HK-2 (cell line): Measurements from ENCODE around the gene CORO2A.
A peak's percentile ranks its signal among the peaks of the same experiment; 100 is the strongest.

ENCODE experiments used
- DNase-seq: peaks from one replicate; pipeline ENCODE4 v3.0.0-alpha.2; 2018; ENCODE audit not compliant: unreplicated experiment

CORO2A gene

DNA sequence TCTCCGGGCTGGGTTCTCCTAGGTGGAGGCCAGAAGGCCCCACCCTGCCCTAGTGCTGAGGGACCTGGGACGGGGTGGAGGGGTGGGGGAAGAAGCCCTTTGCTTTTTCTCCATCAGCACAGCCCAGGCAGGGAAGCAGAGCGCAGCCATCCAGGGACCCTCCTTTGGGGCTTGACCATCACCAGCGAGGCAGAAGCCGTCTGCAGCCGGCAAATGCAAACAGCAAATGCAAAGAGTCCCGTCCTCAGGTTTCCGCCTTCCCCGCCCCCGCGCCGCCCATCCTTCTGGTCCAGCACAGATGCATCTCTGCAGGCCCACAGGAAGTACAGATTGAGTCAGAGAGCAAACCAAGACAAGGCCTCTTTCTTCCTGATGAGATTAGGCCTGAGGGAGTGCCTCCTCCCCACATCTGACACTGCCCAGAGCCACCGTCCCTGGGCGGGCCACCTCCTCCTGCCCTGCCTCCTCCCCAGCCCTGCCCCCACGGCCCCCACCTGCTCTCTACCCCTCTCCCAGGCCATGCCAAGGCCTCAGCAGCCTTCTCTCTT is 23.4 kb downstream of the CORO2A start:
- DNase-seq, result no peak

DNA sequence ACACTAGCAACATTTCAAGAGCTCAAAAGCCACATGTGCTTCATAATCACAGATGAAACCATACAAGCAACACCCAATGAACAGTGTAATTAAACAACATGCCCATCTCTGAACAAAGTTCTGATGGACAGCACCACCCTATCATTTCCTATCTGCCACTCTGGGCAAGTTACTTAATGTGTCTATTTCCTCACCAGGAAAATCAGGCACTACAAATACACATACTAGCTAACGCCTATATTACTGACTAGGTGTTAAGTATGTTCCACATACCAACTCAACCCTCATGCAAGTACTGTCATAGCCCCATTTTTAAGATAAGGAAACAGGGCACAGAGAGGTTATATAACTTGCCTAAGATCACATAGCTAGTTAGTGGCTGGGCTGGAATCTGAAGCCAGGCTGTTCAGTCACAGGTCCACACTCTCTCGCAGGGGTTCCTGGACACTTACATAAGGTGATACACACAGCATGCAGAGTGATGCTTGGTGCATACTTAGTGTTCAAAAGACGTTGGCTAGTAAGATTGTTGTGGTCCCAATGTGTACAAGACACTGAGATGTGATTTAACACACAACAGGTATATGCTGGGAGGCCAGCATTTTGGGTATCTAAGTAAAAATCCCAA is 24.2 kb downstream of the CORO2A start:
- no peak for DNase-seq

DNA sequence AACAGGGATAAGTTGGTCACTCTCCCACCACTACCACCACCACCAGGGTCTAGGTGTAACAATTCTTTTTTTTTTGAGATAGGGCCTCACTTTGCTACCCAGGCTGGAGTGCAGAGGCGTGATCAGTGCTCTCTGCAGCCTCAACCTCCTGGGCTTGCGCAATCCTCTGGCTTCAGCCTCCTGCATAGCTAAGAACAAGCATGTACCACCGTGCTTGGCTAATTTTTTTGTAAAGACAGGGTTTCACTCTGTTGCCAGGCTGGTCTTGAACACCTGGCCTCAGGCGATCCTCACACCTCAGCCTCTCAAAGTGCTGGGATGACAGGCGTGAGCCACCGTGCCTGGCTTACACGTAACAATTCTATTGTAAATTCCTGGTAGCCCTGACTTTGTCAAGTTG is 27.5 kb downstream of the CORO2A start:
- no peak for DNase-seq

DNA sequence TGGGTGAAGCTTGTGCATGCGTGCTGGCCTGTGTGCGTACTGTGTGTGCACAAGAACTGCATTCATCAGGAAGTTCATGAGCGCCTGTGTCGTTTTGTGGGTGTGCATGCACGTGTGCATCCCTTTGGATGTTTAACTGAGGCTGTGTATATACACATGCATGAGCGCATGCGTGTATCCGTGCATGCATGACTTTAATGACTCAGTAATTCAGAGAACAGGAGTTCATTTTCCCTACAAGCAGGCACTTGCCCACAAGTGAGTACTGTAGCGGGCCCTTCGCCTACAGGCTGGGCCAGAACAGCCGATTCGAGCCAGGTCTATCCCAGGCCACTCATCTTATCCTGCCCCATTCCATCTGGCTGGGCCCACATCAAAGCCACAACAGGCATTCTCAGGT is 29.8 kb downstream of the CORO2A start:
- DNase-seq, result no peak

DNA sequence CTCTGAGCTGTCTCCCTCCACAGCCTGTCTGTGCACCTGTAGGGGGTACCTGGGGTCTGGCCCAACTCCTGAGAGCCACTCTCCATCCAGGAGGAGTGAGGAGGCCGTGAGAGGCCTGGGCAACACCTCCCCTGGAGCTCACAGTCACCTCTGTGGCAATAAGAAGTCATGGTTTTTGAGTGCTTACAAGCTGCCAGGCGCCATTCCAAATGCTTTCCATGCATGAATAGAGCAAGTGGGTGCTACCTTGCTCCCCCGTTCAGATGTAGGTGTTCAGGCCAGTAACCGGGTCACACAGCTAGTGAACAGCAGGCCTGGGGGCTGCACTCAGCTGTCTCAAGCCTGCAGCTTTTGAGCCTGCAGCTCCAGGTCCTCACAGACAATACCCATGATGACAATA is 30.6 kb downstream of the CORO2A start:
- no peak for DNase-seq

DNA sequence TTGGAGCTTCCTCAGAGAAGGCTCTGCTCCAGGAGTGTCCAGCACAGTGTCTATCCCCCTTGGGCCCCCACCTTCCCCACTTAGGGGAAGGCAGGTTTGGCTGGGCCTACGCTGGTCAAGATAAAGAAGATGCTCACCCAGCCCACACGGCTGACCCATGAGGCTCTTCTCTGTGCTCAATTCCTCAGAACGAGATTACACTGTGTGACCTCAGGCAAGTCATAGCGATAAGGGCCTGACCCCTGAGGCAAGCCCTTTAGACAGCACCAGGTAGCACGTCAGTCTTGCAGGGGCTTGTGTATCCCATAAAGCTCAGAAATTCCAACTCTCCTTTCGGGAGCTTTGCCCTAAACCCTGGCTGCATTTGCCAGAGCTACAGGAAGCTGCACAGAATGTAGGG is 32.6 kb downstream of the CORO2A start:
- no peak for DNase-seq

DNA sequence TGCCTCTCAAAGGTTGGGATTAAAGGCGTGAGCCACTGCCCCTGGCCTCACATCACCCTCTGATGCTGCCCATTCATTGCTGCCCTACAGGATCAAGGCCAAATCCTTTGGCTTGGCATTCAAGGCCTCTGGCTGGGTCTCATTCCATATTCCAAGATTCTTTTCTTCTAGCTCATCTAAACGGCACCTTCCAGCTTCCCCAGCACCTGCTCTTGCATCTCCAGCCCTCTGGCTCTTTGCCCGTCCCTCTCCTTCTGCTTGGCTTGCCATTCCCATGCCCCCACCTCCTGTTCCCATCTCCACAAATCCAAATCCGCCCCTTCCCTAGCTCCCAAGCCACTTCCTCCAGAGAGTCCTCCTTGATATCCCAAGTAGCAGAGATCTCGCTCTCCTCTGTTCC is 33.1 kb downstream of the CORO2A start:
- no peak for DNase-seq

DNA sequence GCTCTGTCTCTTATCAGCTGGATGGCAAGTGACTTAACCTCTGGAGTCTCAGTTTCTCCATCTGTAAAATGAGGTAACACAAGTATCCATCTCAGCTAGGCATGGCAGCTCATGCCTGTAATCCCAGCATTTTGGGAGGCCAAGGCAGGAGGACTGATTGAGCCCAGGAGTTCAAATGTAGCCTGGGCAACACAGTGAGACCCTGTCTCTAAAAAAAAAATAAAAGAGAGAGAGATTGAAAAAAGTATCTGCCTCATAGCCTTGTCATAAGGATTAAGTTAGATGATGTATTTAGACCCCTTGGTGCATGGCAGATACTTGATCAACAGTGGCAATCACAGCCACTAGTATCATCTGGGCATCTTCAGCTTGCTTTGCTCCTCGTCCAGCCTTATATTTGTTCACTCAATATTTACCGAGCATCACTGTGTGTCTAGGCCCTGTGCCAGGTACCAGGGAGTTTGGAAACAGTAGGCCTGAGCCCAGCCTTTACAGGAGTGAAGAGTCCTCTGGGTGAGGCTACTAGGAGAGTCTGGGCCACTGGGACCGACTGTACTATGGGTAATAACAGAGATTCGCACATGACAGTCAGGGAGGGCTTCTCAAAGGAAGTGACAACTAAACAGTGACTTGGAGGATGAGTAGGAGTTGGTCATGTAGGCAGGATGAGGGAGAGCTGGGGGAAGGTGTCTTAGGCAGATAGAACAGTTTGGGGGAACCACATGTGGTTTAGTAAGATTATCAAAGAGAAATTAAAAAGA is 34.2 kb downstream of the CORO2A start:
- DNase-seq, result no peak

DNA sequence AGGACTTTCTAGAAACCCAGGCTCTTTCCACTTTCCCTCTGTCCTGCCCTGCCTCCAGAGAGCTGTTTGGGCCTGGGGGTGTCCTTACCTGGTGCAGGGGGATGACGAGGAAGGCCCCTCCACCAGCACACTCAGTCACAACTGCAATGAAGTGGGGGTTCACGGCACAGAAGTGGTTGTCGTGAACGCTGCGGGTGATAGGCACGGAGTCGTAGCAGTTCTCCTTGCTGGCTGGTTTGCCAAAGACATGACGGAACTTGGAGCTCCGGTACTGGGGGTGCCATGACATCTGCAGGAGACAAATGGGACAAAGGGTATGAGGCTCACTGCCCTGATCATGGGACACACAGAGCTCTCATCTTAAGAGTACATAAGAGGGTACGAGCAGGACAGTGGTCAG is 35.1 kb downstream of the CORO2A start:
- DNase-seq, result no peak

DNA sequence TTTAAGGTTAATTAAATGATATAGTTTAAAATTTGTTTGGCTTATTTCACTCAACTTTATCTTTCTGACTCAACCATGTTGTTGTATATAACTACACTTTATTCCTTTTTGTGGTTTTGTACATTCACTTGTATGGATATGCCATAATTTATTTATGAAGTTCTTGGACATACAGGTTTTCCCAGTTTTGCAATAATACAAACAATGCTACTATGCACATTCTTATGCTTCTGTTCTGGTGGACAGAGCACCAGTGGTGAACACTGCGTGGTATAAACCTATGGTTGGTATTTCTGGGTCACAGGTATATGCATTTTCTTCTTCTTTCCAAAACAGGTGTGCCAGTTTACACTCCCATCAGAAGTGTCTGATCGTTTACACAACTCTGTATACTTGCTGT is 37.8 kb downstream of the CORO2A start:
- no peak for DNase-seq

DNA sequence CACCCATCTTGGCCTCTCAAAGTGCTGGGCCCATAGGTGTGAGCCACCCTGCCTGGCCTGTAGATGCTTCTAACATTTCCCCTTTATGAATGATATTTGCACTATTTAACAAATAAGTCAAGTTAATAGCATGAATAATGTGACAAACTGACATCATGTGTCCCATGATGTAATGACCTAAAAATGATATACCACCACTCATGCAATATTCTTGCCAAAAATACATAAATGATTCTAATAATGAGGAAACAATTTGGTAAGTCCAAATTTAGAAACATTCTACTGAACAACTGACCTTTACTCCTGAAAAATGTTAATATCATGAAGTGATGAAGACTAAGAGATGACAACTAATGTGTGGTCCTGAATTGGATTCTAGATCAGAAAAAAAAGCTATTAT is 39.9 kb downstream of the CORO2A start:
- DNase-seq, result no peak

DNA sequence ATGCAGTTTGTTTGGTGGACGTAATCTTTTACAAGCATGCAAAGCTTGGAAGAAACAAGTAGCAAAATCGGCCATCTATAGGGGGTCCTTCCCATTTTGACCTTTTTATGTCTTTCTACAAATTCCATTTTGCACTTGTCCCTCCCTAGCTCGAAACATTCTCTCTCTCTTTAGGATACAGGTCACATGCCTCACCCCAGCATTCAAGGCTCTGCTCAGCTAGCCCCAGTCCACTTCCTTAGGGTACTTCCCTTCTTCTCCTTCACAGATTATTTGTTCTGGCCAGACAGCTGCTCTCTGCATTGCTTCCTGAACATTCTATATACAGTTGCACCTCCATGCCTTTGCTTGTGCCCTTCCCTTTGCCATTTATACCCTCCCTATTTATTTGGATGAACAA is 41.7 kb downstream of the CORO2A start:
- DNase-seq, result no peak

DNA sequence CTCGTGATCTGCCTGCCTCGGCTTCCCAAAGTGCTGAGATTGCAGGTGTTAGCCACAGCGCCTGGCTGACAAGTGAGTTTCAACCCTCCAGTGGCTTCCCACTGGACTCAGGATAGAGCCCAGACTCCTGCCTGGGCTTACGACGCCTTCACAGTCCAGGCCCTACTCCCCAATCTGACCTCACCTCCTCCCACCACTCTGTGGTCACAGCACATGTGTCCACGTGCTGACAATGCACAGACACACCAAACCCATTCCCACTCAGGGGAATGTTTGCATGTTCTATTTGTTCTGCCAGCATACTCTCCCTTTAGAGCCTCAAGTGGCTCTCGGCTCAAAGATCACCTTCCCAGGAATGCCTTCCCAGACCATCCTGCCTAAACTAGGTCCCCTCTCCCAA is 42.3 kb downstream of the CORO2A start:
- DNase-seq, result no peak

DNA sequence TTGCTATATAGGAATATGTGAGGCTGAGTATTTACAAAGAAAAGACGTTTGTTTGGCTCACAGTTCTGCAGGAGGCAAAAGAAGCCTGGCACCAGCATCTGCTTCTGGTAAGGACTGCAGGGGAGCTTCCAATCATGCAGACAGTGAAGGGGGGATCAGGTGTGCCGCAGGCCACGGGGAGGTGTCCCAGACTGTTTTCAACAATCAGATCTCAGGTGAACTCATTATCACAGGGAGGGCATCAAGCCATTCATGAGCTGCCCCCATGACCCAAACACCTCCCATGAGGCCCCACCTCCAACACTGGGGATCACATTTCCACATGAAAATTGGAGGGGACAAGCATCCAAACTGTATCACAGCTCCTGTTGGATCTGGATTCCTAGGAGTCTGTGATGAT is 43.0 kb downstream of the CORO2A start:
- no peak for DNase-seq

DNA sequence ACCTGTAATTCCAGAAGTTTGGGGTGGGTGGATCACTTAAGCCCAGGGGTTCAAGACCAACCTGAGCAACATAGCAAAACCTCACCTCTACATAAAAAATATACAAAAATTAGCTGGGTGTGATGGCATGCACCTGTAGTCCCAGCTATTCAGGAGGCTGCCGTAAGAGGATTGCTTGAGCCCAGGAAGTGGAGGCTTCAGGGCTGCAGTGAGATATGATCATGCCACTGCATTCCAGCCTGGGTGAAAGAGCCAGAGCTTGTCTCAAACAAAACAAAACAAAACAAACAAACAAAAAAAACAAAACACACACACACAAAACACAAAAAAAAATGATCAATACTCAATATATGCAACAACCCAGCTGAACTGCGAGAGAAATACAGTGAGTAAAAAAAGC is 44.0 kb downstream of the CORO2A start:
- no peak for DNase-seq

DNA sequence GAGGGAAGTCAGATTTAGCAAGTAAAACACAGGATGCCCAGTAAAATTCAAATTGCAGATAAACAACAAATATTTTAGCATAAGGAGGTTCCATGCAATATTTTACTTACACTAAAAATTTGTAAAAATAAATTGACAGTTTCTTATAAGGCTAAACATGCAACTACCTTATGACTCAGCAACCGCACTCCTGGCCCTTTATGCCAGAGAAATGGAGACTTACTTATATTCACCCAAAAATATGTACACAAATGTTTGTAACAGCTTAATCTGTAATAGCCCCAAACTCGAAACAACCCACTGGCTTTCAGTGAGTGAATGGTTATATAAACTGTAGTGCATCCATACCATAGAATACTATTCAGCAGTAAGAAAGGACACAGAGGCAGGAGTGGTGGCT is 44.9 kb downstream of the CORO2A start:
- DNase-seq, result no peak

DNA sequence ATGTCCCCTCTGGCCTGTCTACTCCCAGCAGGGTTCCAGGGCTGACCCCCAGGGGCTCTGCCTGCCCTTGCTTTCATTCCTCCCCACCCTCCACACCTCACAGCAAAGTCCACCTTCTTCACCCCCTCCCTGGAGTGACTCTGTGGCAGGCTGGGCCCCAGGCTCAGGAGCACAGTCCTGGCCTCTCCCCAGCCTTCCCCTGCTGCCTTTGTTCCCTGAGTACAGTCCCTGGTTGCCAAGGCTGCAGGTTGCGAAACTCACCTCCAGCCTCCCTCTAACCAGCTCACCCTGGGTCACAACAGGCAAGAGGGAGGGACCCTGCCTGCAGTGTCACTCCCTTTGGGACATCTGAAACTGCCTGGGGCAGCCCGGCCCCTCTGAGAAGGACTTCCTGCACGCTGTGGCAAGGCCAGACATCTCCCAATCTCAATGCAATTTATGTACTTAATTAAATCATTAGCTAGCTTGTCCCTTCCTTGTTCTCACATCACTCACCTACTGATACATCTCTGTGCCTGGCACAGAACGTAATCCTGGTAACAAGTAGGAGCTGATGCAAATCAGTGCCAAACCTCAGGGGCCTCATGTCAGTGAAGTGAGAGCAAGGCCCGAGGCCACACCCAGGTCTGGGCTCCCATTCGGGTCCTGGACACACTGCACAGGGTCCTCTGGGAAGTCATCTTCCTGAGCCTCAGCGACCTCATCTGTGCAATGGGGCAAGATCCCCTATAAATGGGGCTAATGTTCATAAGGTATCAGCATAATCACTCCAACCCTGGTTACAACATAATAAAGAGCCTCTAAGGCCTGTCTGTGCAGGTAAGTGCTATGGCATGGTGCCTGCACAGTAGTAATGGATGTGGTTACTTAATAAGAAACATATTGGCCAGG is 46.1 kb downstream of the CORO2A start:
- DNase-seq, result peak; percentile 33

DNA sequence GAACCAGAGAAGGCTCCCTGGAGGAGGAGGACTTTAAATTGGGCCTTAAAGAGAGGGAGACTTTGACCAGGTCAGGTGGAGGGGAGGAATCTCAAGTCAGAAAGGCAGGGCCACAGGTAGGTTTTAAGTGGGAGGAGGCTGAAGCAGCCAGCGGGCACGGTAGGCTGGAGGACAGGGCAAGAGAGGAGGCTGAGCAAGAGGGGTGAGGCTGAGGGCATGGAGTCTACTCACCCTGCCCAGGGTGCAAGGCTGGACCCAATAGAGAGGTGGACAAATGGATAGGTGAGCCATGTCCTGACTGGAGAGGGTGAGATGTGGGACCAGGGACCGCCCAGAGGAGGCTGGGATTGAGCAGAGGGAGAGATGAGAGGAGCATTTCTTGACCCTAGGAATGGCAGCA is 47.8 kb downstream of the CORO2A start:
- DNase-seq, result no peak

DNA sequence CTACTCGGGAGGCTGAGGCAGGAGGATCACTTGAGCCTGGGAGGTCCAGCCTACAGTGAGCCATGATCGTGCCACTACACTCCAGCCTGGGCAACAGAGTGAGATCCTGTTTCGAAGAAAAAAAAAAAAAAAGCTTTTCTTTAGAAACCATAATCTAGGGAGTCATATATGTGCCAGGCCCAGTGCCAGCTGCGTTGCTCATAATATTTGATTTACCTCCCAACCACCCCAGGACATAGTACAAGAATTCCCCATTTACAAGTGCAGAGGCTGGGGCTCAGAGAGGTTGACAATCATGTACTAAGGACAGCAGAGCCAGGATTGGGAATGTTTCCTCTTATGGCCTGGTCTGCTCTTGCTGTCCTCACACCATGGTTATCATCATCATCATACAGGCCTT is 48.4 kb downstream of the CORO2A start:
- DNase-seq, result no peak

DNA sequence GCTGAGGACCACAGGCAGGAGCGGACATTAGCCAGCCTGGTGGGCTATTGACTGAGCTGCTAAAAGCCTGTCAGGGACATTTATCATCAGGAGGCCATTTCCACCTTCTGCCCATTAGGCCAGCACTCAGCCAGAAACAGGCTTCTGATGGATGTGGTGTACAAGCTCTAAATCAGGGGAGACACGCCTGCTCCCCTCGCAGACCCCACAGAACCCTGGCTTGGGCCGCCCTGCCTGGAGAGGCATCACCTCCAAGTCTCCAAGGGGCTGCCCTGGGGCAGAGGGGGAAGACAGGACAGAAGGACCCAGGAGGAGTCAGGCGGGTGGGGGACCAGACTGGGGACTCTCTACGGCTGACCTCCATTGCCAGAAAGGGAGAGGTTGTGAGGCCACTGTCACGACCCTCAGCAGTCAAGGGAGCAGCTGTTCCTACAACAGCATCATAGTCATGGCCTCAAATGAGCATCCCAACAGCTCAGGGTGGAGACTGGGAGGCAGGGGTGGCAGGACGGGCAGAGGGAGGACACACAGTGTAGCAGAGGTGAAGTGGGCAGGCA is 49.4 kb downstream of the CORO2A start:
- no peak for DNase-seq

DNA sequence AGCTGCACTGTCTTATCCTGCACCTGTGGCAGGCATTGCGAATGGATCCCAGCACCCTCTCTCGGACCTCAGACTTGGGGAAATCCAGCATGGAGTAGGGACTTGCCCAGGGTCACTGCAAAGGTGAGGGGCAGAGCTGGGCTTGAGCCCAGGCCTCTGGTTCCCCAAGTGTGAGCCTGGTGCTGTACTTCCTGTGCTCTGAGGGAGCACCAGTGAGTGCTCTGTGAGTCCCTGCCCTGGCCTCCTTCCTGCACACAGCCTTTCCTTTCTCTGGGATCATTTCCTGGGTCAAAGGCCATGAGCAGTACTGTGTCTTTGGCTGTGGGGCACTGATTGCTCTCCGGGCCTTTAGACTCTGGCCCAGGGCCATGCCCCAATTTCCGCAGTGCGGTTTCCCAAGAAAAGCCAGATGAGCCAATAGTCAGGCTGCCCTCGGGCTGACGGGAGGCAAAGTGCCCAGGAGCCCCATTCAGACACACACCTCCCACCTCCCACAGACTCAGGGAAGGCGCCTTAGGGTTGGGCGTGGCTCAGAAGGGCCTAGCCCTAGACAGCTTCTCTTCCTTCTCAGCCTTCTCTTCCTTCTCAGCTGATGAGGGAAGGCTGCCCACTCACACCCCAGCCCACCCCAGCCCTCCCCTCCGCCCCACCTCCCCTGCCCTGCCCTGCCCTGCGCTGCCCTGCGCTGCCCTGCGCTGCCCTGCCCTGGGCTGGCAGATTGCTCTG is 50.1 kb downstream of the CORO2A start:
- no peak for DNase-seq

DNA sequence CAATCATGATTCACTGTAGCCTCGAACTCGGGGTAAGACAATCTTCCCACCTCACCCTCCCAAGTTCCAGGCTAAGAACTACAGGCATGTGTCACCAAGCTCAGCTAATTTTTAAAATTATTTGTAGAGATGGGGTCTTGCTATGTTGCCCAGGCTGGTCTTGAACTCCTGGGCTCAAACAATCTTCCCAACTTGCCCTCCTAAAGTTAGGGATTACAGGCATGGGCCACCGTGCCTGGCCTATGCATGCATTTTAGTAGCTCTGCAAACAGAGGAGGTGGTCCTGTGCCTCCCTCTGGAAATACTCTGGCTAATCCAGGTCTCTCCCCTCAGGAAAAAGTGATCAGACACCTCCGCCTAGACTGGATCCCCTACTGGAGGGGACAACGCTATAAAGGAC is 51.9 kb downstream of the CORO2A start:
- no peak for DNase-seq
